GM19324 (cell line): ENCODE measurements around the gene PM20D1.

Experiments used
- ATAC-seq: cut with Tn5 transposase; IDR thresholded peaks from one replicate; pipeline ENCODE4 v1.9.1; 2021; ENCODE audit warnings: mild to moderate bottlenecking, moderate library complexity; ENCODE audit not compliant: unreplicated experiment, low FRiP score

The PM20D1 gene

DNA sequence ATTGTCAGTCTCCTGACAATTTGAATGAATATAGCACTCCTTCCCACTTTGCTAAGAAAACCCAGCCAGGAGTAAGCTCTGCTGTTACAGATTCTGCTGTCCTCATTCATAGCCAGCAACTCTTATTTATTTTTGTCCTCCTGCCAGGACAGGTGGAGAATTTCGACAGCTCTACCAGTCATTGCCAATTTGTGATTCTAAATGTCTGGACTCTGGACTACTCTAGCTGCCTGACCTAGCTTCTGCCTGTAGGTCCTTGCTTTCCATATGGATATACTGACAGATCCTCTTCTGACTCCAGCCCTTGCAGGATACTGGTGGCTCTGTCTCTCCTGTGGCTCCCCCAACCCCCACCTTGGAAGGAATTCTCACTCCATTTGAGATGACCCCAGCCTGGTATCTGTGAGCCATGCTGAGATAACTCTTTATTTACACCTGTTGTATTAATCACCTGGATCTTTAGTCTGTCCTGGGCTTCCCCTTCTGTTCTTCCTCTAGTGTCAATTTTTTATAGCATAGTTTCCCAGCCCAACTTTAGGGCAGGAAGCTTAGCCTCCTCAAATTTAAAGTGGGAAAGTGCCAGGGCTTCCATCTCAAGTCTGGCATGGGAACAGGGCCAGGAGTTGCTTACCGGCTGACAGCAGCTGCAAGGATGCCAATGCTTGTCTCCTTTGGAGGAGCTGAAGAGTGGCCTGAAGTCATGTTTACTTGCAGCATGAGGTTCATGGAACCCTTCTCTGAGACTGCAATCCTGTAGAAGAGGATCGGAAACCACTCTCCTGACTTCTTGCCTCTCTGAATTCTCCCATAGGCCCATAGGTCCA, 6.7 kb downstream of the PM20D1 start:
- ATAC-seq: no peak

DNA sequence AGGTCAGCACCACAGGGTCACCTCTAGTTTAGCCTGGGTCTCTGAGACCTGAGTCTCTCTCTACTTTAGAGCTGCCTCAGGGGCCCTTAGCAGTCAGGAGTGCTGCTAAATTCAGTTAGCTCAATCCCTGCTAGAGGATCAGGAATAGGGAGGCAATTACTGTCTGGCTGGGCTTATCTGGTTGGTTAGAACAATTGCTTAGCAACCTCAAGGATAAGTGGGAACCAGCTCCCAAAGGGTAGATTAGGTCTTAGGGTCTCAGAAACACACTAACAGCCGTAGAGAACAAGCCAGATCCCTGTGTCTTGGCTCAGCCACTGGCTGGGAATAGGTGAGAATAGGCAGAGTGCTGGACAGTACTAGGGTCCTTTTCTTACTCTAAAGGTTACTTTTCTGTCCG, 7.7 kb downstream of the PM20D1 start:
- no peak for ATAC-seq

DNA sequence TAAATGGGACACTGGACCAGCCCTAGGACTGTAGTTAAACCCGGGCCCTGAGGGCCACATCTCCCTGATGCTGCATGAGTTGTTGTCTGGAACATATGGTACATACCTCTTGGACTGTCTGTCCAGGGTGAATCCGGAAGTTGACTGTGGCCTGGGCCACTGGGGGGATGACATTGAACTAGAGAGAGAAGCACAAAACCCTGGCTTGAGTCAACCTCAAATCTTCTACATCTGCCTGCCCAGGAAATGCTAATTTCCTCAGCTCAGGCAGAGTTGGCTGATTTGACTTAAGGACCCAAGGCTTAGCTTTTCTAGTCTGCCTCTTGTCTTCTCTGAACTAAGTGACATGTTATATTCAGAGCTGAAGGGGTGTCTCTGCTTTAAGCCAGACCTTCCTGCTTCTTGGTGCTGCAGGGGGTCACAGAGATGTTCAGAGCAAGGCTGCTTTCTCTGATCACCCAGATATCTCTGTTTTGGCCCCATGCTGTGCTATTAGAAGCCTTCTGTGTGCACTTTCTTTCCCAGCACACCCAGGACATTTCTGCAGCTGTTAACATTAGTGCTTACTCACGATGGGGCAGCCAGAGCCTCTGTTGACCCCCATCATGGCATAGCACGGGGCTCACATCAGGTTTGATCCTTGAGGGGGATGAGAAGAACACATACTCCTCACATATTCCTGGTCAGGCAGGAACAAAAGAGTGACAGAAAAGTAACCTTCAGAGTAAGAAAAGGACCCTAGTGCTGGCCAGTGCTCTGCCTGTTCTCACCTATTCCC, 9.6 kb downstream of the PM20D1 start:
- ATAC-seq: no peak

DNA sequence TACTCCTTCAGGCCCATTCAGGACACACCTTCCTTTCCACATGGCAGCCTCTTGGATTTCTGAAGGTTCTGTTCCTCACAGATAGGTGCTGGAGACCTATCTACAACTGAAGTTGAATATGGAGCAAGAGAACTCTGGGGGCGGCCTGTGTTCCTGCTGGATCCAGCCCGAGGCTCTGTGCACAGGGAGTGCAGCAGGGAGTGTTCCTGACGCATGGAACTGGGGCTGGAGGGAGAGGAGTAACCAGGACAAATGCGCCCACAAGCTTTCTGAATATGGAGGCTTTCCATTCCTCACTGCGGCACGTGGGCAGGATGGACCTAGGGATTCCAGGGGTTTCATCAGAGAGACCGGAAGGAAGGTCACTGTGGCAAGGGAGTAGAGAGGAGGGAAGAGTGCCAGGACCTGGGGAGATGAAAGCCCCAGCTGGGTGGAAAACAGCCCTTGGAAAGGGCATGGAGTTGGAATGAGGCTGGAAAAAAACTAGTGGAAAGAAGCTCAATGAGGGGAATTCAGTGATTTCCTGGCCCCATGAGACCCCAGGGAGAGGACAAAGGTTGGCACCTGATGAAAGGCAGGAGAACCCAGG, 12.5 kb downstream of the PM20D1 start:
- ATAC-seq: no peak

DNA sequence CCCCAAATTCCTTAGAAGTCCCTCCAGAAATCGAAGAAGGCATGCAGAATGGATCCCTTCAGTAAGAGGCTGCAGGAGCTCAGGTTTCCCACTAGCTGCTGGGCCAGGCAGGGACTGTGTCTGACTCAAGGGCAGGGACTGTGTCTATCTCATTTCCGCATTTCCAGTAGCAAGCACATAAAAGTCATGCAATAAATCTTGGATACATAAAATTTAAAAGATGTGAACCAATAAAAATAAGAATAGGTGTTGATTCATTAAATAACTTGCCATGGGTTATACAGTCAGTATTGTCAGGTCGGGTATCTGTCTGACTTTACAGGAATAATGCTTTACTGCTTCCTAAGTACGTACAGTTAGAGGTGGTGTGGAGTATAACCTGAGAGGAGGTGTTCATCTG, 15.2 kb downstream of the PM20D1 start:
- ATAC-seq: no peak

DNA sequence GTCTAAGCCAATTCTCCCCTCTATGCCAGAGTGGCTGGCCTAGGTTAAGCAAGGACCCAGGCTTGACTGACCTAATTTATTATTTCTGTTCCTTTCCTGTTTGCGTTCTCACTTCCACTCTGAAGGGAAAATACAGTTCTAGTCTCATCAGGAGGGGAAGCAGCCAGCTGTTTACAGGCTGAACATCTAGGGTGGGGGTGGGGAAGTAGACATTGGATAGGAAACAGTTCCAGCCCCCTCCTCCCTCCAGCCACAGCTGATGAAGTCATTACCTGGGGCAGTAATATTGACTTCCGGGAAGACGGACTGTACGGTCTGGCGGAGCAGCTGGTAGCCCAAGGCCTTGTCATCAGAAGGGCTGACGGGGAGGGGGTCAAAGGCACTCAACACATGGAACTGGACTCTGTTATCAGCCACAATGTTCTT, 17.6 kb downstream of the PM20D1 start:
- ATAC-seq: no peak

DNA sequence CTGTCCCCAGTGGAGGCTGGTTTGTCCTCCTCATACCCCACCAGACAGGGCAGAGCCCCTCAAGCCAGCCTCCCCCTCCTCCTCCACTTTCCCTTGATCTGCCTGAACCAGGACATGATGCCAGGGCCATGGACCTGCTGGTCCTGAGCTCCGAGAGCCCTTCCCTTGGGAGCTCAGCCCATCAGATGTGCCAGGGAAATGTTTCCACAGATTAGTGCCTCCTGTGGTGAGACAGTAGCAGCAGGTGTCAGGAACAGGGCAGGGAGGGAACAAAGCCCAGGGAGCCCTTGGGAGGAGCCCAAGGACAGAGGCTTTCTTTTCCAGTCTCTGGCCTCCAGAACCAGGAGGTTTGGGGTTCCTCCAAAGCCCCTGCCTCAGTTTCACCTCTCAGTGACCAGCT, 22.3 kb downstream of the PM20D1 start:
- ATAC-seq: no peak

DNA sequence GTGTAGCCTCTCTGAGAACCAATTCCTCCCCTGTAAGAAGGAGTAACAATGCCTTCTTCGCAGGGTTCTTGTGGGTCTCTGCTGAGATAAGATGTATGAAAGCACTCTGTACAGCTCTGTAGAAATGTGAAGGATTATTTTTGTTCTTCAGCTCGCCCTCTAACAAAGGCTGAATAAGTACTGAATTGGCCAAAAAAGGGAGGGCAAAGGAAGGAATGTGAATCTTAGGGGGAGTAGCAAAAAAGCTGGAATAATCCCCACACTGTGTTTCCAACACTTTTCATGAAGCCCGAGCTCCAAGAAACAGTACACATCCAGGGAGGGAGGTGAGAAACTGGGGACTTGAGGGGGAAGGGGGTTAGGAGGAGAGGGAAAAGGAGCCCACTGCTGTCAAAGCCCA, 22.9 kb downstream of the PM20D1 start:
- ATAC-seq: no peak

DNA sequence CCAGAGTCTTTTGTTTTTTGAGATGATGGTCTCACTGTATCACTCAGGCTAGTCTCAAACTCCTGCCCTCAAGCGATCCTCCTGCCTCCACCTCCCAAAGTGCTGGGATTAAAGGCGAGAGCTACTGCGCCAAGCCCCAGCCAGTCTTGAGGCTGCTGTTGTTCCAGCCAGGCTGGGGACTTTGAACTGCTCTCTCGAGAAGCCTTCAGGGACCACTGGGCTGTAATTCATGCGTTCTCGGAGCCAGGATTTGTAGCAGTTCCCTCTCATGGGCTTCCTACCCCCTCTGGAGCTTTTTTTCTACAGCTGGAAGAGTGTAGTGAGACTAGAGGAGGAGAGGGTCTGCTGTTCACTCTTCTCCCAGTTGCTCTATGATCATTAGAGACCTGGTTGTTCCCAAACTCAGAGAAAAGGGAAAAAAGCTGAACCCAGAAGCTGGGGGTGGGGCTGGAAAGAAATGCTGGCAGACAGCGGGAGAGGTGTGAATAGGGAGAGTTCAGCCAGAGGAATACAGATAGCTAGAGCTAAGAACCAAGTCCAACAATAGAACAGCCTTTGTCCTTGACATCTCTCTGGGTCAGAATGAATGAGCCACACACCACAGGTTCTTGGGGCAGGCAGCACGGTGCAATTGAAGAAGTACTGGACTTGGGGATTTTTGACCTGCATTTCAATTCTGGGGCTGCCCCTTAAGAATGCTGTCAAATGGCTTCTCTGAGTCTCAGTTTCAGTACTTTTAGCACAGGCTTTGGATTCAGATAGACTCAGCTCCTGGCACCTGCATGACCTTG, 23.7 kb downstream of the PM20D1 start:
- no peak for ATAC-seq

DNA sequence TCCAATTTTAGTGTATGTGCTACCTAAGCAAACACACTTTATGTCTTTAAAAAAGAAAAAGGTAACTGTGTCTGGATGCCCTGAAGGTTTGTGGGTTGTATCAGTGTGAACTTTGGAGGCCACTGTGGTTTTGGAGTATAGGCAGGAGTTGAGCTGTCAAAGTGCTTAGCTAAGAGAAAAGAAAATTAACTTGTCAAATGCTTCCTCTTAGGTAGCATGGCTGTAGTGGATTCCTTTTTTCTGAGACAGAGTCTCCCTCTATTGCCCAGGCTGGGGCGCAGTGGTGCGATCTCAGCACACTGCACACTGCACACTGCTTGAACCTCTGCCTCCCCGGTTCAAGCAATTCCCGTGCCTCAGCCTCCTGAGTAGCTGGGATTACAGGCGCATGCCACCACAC, 25.8 kb downstream of the PM20D1 start:
- no peak for ATAC-seq

DNA sequence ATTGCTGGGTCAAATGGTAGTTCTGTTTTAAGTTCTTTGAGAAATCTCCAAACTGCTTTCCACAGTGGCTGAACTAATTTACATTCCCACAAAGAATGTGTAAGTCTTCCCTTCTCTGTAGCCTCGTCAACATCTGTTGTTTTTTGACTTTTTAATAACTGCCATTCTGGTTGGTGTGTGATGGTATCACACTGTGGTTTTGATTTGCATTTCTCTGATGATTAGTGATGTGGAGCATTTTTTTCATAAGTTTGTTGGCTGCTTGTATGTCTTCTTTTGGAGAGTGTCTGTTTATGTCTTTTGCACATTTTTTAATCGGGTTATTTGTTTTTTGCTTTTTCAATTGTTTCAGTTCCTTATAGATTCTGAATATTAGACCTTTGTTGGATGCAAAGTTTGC, 26.7 kb downstream of the PM20D1 start:
- ATAC-seq: peak; percentile 69

DNA sequence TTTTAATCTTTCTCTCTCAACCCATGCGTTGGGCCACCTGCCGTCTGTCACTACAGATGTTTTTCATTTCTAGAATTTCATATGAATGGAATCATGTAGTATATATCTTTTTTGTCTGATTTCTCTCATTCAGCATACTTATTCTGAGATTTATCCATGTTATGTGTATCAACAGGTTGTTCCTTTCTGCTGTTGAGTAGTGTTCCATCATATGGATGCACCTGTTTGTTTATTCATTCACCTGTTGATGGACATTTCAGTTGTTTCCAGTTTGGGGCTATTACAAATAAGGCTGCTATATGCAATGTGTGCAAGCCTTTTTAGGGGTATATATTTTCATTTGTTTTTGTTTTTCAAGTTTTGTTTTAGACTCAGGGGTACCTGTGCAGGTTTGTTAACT, 27.5 kb downstream of the PM20D1 start:
- no peak for ATAC-seq

DNA sequence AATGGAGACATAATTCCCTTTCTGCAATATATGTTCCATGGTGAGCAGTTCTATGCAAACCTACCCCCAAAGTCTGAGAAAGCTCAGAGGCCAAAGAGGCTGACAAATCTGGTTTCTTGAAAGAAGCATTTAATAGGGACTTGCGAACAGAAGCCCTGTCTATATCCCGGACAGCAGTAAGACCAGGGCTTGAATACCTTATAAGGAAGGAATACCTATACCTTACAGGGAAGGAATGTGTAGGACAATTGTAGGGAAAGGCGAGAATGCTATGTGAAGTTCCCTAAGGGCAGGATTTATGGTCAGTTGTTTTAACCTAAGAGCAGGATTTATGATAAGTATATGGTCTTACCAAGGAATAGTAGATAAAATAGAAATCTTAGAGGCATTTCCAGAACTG, 31.9 kb downstream of the PM20D1 start:
- no peak for ATAC-seq

DNA sequence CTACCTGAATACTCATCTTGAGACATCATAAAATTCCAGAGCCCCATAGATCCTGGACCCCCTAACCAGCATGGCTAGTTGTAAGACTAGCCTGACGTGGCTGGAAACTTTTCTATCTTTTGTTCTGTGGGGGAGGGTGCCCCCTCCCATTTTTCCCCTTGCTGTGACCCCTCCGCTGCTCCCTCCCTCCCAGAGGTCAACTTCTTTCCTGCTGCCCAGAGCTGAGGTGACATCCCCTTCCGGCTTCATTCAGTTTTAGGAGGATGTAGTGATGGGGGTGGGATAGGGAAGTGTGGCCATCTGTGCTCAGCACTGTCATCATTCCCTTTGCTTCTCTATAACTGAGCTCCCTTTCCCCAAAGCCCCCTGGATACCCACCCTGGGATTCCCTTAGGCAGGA, 32.6 kb downstream of the PM20D1 start:
- ATAC-seq: no peak

DNA sequence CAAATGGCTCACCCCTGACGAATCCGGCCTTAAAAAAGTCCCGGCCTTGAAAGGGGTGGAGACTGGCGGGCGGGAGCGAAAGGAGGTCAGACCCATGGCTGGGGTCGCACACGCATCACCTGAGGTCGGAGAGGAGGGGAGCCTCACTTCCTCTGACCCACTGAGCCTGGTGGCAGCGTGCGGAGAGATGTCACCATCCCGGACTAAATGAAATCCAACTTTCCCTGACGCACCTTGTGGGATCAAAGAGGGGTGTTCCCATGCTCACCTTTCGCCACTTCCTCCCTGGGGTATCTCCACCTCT, 36.2 kb downstream of the PM20D1 start:
- no peak for ATAC-seq

DNA sequence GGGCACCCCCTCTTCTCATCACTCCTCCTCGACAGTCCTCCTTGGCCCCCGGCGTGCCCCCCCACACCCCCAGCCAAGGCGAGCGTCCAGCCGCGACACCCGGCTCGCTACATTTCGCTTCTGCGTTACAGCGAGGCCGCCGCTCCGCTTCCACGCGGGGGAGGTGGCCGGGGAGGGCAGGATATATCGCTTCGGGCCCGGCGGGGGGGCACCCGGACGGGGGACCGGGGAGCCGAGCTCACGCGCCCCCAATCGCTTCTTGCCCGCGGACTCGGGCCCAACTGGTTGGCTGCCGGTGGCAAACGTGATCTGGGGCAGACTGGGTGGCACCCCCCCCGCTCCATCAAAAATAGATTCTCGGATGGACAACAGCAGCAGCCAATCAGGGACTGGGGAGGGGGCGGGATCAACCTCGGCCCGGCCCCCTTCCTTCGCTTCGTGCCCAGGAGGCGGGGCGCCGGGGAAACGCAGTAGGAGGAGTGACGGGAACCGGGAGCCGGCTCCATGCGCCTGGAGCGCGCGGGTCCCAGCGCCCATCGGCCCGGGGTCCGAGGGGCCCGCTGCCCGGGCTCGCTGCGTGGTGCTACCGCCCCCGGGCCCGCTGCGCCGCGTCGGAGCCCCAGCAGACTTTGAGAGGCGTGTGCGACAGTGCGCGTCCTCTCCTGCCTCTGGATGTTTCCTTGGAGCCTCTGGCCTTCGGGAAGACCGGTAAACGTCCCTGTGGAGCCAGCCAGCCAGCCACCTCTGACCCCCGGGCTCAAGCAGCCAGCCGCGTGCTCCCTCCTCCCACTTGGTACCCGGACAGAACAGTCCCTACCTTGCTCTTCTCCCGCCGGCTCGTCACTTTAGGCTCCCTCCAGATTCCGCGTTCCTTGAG, 36.8 kb downstream of the PM20D1 start, which contains the start of gene SLC41A1:
Gene SLC41A1 (minus strand): TSS at position 321 of the 877 bp plus-strand sequence. CDS start 2,757 bp downstream, outside the sequence.
- ATAC-seq: peak; percentile 87

DNA sequence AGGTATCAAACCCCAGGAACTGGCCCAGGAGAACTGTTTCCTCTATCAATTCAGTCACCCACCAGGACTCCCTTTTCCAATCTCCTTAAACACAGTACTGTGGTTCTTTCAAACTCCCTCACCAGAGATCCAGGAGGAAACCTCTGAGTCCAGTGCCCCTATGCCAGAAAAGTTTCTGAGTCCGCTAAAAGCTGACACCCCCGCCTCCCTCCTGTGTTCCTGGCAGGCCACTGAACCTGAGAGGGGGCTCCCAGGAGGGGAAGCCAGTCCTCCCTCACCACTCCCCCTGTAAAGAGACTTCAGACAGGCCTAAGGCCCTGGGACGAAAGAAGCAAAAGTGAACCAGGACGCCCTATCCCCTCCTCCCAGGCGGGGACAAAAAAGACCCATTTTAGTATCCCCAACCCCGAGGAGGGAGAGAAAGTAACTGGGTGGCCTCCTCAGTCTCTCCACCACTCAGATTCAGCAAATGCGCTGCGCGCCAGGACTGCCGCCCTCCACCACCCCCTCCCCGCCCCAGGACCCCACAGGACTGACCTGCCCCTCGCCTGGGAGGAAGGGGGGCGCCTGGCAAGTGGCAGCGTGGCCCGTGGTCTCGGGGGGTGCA, 37.6 kb downstream of the PM20D1 start:
- no peak for ATAC-seq

DNA sequence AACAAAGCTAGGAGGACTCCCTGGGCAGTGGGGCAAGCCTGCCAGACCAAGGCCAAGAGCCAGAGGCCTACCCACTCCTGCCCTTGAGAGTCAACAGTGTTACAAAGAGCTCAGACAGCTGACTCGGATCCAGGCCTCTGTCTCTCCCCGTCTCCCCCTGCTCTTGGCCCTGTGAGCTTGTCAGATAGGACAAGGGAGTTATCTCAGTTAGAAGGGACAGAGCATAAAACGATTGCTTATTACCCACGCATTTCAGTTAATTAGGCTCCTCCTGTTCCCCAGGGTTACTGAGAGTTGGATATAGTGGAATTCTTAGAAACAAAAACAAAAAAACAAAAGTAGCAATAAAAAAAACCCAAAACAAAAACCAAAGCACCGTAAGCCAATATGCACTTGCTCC, 38.3 kb downstream of the PM20D1 start:
- ATAC-seq: no peak

DNA sequence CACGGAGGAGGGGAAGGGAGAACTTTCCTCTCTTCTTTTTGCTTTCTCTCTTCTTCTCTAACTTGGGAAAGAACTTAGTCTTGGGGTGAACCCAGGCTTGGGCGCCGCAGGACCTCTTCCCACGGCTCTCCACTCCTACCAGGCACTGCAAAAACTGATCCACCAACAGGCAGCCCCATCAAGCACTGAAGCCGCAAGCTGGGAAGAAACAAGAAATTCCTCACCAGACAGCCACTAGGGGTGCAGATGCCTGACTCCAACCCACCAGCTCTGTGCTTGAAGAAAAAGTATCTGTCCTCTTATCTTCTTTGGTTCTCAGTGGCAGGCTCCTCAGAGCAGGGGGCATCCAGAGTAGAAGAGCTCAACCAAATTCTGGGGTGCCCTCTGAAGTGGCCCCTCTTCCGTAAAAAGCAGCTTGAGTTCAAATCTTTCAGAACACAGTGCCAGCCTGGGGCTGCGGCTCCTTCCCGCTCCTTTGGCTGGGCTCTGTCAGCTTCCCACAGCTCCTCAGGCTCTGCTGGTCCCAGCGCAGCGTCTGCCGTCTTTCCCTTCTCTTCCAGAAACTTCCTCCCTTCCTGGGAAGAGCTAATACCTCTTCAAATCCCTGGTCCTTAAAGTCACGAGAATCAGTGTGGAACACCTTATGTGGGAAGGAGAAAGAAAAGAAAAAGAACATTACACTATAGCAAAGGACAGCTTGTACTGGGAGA, 39.3 kb downstream of the PM20D1 start:
- ATAC-seq: no peak
